ENCODE data around the gene EFNA3.

- TF ChIP-seq CTCF (conservative IDR thresholded peaks at IDR 0.05 in 1 of 2, IDR thresholded peaks at IDR 0.05 in 1 of 2; ENCODE audit: extremely low read depth in 1 of 2, insufficient read depth in 1 of 2, low read depth in 1 of 2, low read length in 2 of 2) (no peak), EZH2 (IDR thresholded peaks at IDR 0.05; ENCODE audit: borderline replicate concordance, low read length) (no peak)
Observed at GRCh38 chr1:155053531-155054105, 25.0 kb upstream of the EFNA3 start.

Data from mammary epithelial cell (primary cell).